ENCODE results near the gene NSMCE1. TPM values are rescaled to one million over a fixed set of nuclear protein-coding genes. Genes with fewer than 3 reads are reported as not detected.

Gene NSMCE1
- total and polyA plus RNA-seq, 2 of the 4 experiments (the other 2 are of a cell fraction) = 47.5 to 120 TPM

- no peak overlapping the region for H3K4me2 ChIP-seq (ENCODE audit: low read depth, low read length)
- H2BK20ac ChIP-seq (ENCODE audit: low read depth, low read length) = no peak overlapping the region
- H3K4ac ChIP-seq (ENCODE audit: low read depth, low read length) = no peak overlapping the region; the same call in 1 of the 2 replicates
- peaks cover 16 to 34% of the 10 kb centered on the region in 2 experiments for H3K79me1 ChIP-seq (ENCODE audit: low read depth in 1 of 2, low read length in 2 of 2)
- no peak overlapping the region for H4K8ac ChIP-seq (ENCODE audit: low read depth in 2 of 2, low read length in 2 of 2)
- no peak overlapping the region for H2BK5ac ChIP-seq (ENCODE audit: low read depth, low read length, poor library complexity, severe bottlenecking)
- H3K18ac ChIP-seq (ENCODE audit: low read depth, low read length) = no peak overlapping the region
- no peak overlapping the region for H3K4me3 ChIP-seq (ENCODE audit: insufficient read depth, low read depth, low read length)
- no peak overlapping the region for H3K27ac ChIP-seq (ENCODE audit: insufficient read depth, low read length)
- no TSS peak for BruUV-seq (replicated peaks)
- no peak overlapping the region for H3K56ac ChIP-seq (ENCODE audit: extremely low read depth, insufficient read depth, low read length)
- H2AFZ ChIP-seq (replicated peaks; ENCODE audit: low read length, poor library complexity) = no peak overlapping the region
- intact Hi-C loops (cut with micrococcal nuclease) = no loop called here
- no peaks in the 10 kb centered on the region for H3K36me3 ChIP-seq (ENCODE audit: control insufficient read depth, insufficient read depth, low read length)
- DNase-seq = no peak
- no CpG with 5 or more reads among the region's 4 CpGs for WGBS, 2 experiments (ENCODE audit: extremely low coverage in 2 of 2, insufficient read length in 1 of 2)
- no peaks in the 10 kb centered on the region for H3K9me3 ChIP-seq (ENCODE audit: control insufficient read depth, insufficient read depth, low read length)
- no peak overlapping the region; the same call in 1 of the 2 replicates for H2AK5ac ChIP-seq (ENCODE audit: low read depth, low read length)
- H4K20me1 ChIP-seq (ENCODE audit: insufficient read depth, low read length) = no peaks in the 10 kb centered on the region
- no peak for ATAC-seq (ENCODE audit: low read depth)
- H4K91ac ChIP-seq (ENCODE audit: insufficient read depth, low read depth, low read length) = peak overlapping the region; percentile 11; the same call in 1 of the 2 replicates
- H3K9ac ChIP-seq (ENCODE audit: low read depth, low read length) = no peak overlapping the region
- H2BK120ac ChIP-seq (ENCODE audit: low read depth, low read length) = no peak overlapping the region
- ChIA-PET POLR2A (ENCODE audit: unreplicated experiment) (no interaction called here), CTCF (interaction anchor here (1.1 kb wide), 1 partner anchor 10 kb away, joined by 4 read pairs; no protein-coding TSS in a partner anchor)
- no peak for TF ChIP-seq MAFK (IDR thresholded peaks at IDR 0.05; ENCODE audit: low read depth, low read length)
- TF ChIP-seq RCOR1 (IDR thresholded peaks at IDR 0.05; ENCODE audit: insufficient replicate concordance, low read length) = no peak
- no peak for TF ChIP-seq NFE2L2 (IDR thresholded peaks at IDR 0.05; ENCODE audit: low read depth, low read length)
- no peak for TF ChIP-seq CTCF (conservative IDR thresholded peaks at IDR 0.05; ENCODE audit: low read depth, low read length)
- TF ChIP-seq BHLHE40 (IDR thresholded peaks at IDR 0.05; ENCODE audit: low read depth, low read length) = no peak
- TF ChIP-seq USF2 (IDR thresholded peaks at IDR 0.05; ENCODE audit: low read depth, low read length) = no peak
- no peak for TF ChIP-seq RAD21 (IDR thresholded peaks at IDR 0.05; ENCODE audit: low read length)
- TF ChIP-seq CHD1 (IDR thresholded peaks at IDR 0.05; ENCODE audit: low read depth, low read length) = no peak
- no peak overlapping the region for H3K23ac ChIP-seq (ENCODE audit: low read depth, low read length)
- no peak overlapping the region; the same call in 2 of the 3 replicates for H2BK15ac ChIP-seq (ENCODE audit: low read depth, low read length)
- in situ Hi-C loops (cut with MboI; ENCODE audit: low sequenced_read_pairs) = no loop called here
- H3K27me3 ChIP-seq (ENCODE audit: control insufficient read depth, insufficient read depth, low read length) = no peaks in the 10 kb centered on the region
- no peak overlapping the region for H4K5ac ChIP-seq (ENCODE audit: low read depth, low read length)
- no peak overlapping the region for H2AK9ac ChIP-seq (replicated peaks; ENCODE audit: low read depth, low read length, poor library complexity)
- H3K14ac ChIP-seq (replicated peaks; ENCODE audit: low read depth, low read length) = no peak overlapping the region
- H3K4me1 ChIP-seq (ENCODE audit: control insufficient read depth, insufficient read depth, low read length) = peaks cover 2% of the 10 kb centered on the region
- dilution Hi-C loops (cut with HindIII; ENCODE audit: low sequenced_read_pairs, unreplicated experiment) = no loop called here
- H3K9me1 ChIP-seq (ENCODE audit: insufficient read depth, low read length) = peaks cover 17% of the 10 kb centered on the region
These were observed 1.8 kb upstream of the NSMCE1 start for GRCh38 chr16:27270349-27270748.
